SK-N-SH (cell line): Measurements from ENCODE around the gene GLRX5. TPM values are rescaled to one million over a fixed set of nuclear protein-coding genes. Genes with fewer than 3 reads are reported as not detected.

ENCODE experiments used
- CTCF ChIA-PET: fragments of 300-600, 350-600 bp; formaldehyde crosslinking; extraction: SDS; loops from one replicate; lab custom pipeline; 2021; lab: Yijun Ruan, JAX
- POLR2A ChIA-PET: fragments of 350-600 bp; sonication (Branson Sonifier 250); formaldehyde crosslinking; extraction: SDS; loops from one replicate; lab custom pipeline; 2020; ENCODE audit warnings: antibody characterized with exemption, inconsistent platforms; lab: Yijun Ruan, JAX
- DNase-seq: peaks from one replicate; pipeline ENCODE4 v3.0.0; 2012
- H2AFZ ChIP-seq: fragments of 200-600 bp; sonication (generic); 2 replicates; pipeline ENCODE4 v1.8.1; 2016; ENCODE audit warnings: antibody characterized with exemption, mild to moderate bottlenecking, low read depth
- H3F3A ChIP-seq: fragments of 200-600 bp; sonication (generic); replicated peaks from 2 replicates; pipeline ENCODE3; 2016; ENCODE audit warnings: antibody characterized with exemption, mild to moderate bottlenecking; ENCODE audit not compliant: insufficient read depth
- H3K27ac ChIP-seq, 2 experiments: fragments of 200-500 bp in 1 of 2; fragments of 200-600 bp in 1 of 2; sonication (Bioruptor generic) in 1 of 2; sonication (generic), shearing (Covaris generic) in 1 of 2; 2 replicates each; pipeline versions ENCODE4 v1.5.1 to v1.6.1; 2014 to 2016; ENCODE audit warnings: low read depth in 2 of 2, inconsistent platforms in 1 of 2, low read length in 1 of 2, mild to moderate bottlenecking in 1 of 2, mixed read lengths in 1 of 2
- H3K27me3 ChIP-seq: fragments of 200-600 bp; sonication (generic), shearing (Covaris generic); 2 replicates; pipeline ENCODE4 v1.6.1; 2016; ENCODE audit warnings: mixed run types; ENCODE audit not compliant: insufficient read depth
- H3K36me3 ChIP-seq, 2 experiments: fragments of 200-500 bp in 1 of 2; fragments of 200-600 bp in 1 of 2; sonication (Bioruptor generic) in 1 of 2; sonication (generic) in 1 of 2; replicated peaks in 1 of 2; 2 replicates each; pipeline versions ENCODE3 to v1.5.1; 2014 to 2016; ENCODE audit warnings: low read length in 1 of 2, mild to moderate bottlenecking in 1 of 2; ENCODE audit not compliant: insufficient read depth in 2 of 2, control insufficient read depth in 1 of 2
- H3K4me1 ChIP-seq, 2 experiments: fragments of 200-500 bp in 1 of 2; fragments of 200-600 bp in 1 of 2; sonication (Bioruptor generic) in 1 of 2; sonication (generic), shearing (Covaris generic) in 1 of 2; 2 replicates each; pipeline versions ENCODE4 v1.5.1 to v1.6.1; 2014 to 2016; ENCODE audit warnings: low read depth in 1 of 2, low read length in 1 of 2, mixed run types in 1 of 2; ENCODE audit not compliant: insufficient read depth in 2 of 2, control insufficient read depth in 1 of 2
- H3K4me2 ChIP-seq: fragments of 200-600 bp; sonication (generic), shearing (Covaris generic); 2 replicates; pipeline ENCODE4 v1.6.1; 2017; ENCODE audit warnings: mixed run types
- H3K4me3 ChIP-seq, 2 experiments: fragments of 200-500 bp in 1 of 2; fragments of 200-600 bp in 1 of 2; sonication (Bioruptor generic) in 1 of 2; sonication (generic), shearing (Covaris generic) in 1 of 2; 2 replicates each; pipeline versions ENCODE4 v1.5.1 to v1.8.1; 2014 to 2016; ENCODE audit warnings: low read depth in 2 of 2, inconsistent platforms in 1 of 2, low read length in 1 of 2, mild to moderate bottlenecking in 1 of 2, mixed read lengths in 1 of 2, moderate library complexity in 1 of 2
- H3K79me2 ChIP-seq: fragments of 200-600 bp; sonication (generic); 2 replicates; pipeline ENCODE4 v1.8.1; 2017; ENCODE audit warnings: mild to moderate bottlenecking; ENCODE audit not compliant: insufficient read depth
- H3K9ac ChIP-seq: fragments of 200-600 bp; sonication (generic); 2 replicates; pipeline ENCODE4 v1.6.1; 2017; ENCODE audit warnings: mixed run types
- H3K9me2 ChIP-seq: fragments of 200-600 bp; sonication (generic); 2 replicates; pipeline ENCODE4 v1.6.1; 2017; ENCODE audit warnings: mixed run types
- H3K9me3 ChIP-seq: fragments of 200-600 bp; sonication (generic); 2 replicates; pipeline ENCODE4 v1.6.1; 2017; ENCODE audit warnings: mixed run types, mild to moderate bottlenecking, moderate library complexity
- H4K20me1 ChIP-seq: fragments of 200-600 bp; sonication (generic); 2 replicates; pipeline ENCODE4 v1.6.1; 2017; ENCODE audit warnings: mild to moderate bottlenecking, mixed run types; ENCODE audit not compliant: insufficient read depth
- CHD2 ChIP-seq: fragments of 150-350 bp; IDR thresholded peaks from 2 replicates; pipeline ENCODE4 v1.6.1; 2018; ENCODE audit warnings: low read length; ENCODE audit not compliant: partially characterized antibody
- FOSL2 ChIP-seq: IDR thresholded peaks from 2 replicates; pipeline ENCODE4 v1.4.0; 2012; ENCODE audit warnings: low read depth, mild to moderate bottlenecking, moderate library complexity, borderline replicate concordance
- GABPA ChIP-seq: IDR thresholded peaks from 2 replicates; pipeline ENCODE4 v1.4.0; 2012; ENCODE audit warnings: low read depth, mild to moderate bottlenecking
- IRF3 ChIP-seq: fragments of 150-350 bp; IDR thresholded peaks from 2 replicates; pipeline ENCODE4 v1.6.1; 2016; ENCODE audit warnings: mild to moderate bottlenecking, low read depth, low read length
- MEF2A ChIP-seq: IDR thresholded peaks from 2 replicates; pipeline ENCODE4 v1.4.0; 2012; ENCODE audit warnings: low read depth, borderline replicate concordance
- MXI1 ChIP-seq: IDR thresholded peaks from 2 replicates; pipeline ENCODE4 v1.6.1; 2012; ENCODE audit warnings: mild to moderate bottlenecking, low read depth, low read length, improper control_type of control experiment
- RFX5 ChIP-seq: IDR thresholded peaks from 2 replicates; pipeline ENCODE4 v1.6.1; 2012; ENCODE audit warnings: mild to moderate bottlenecking, improper control_type of control experiment, low read length
- RXRA ChIP-seq: IDR thresholded peaks from 2 replicates; pipeline ENCODE4 v1.4.0; 2012; ENCODE audit warnings: low read depth, mild to moderate bottlenecking, borderline replicate concordance
- SIN3A ChIP-seq: IDR thresholded peaks from 2 replicates; pipeline ENCODE4 v1.6.1; 2012; ENCODE audit warnings: low read depth, mild to moderate bottlenecking, low read length, moderate library complexity, borderline replicate concordance
- TAF1 ChIP-seq: IDR thresholded peaks from 2 replicates; pipeline ENCODE4 v1.6.1; 2012; ENCODE audit warnings: low read depth, mild to moderate bottlenecking, low read length, moderate library complexity, borderline replicate concordance
- TEAD4 ChIP-seq: IDR thresholded peaks from 2 replicates; pipeline ENCODE4 v1.4.0; 2012; ENCODE audit warnings: mild to moderate bottlenecking, borderline replicate concordance; ENCODE audit not compliant: insufficient read depth
- YY1 ChIP-seq: IDR thresholded peaks from 2 replicates; pipeline ENCODE4 v1.4.0; 2012; ENCODE audit warnings: low read depth, mild to moderate bottlenecking
- WGBS: methylation state at CpG from one replicate; pipeline ENCODE4 v1.1.6; 2017; ENCODE audit warnings: low lambda C conversion rate; 5-methylcytosine and 5-hydroxymethylcytosine counted together
- polyA plus RNA-seq, 3 experiments: library from polyadenylated mRNA; depleted of rRNA; stranded (reverse); fragments of >200 nt; gene quantifications; 2 replicates each; pipeline ENCODE4 v1.2.3, GENCODE V29; 2012
- TF ChIP-seq, protein P1 (sequence below): fragments of 200-600 bp; sonication (generic); IDR thresholded peaks from 2 replicates; pipeline ENCODE4 v1.6.1; 2017; ENCODE audit warnings: antibody characterized with exemption, mild to moderate bottlenecking, moderate library complexity

GLRX5 gene
- polyA plus RNA-seq, 1 of the 3 experiments (the other 2 are of a cell fraction) = 29.1 TPM

DNA sequence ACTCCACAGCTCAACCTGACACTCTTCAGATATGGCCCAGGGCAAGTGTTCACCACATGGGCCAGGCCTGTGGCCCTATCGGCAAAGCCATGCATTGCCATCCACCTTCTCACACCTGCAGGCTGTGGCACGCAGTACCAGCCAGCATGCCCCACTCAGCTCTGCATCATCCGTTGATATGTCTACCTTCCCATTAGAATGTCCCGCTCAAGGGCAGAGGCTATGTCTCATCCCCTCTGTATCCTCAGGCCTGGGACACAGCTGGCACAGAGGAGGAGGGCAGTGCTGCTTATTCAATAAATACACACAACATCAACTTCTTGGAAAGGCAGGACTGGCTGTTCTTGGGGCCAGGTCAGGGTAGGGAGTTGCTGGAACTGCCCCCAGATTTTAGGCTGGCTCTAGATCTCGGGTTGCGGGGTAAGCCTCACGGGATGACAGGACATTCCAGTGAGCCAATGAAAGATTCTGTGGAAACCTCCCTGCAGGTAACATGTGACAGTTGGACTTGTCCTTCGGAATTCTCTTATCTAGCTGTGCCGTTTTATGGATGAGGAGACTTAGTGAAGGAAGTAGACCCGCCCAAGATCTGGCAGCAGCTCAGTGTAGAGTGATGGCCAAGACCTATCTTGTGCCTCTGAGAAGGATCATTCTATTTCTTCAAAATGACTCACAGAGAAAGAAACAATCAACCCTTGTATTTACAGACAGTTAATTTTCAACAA, 44.0 kb upstream of the GLRX5 start:
- no peaks in the 10 kb centered on the region for H3K36me3 ChIP-seq
- H3F3A ChIP-seq = no peaks in the 10 kb centered on the region
- no peak overlapping the region for H3K4me2 ChIP-seq
- H3K27ac ChIP-seq = no peak overlapping the region
- no peak for DNase-seq
- no peaks in the 10 kb centered on the region for H4K20me1 ChIP-seq
- no peaks in the 10 kb centered on the region for H3K27me3 ChIP-seq
- H3K4me3 ChIP-seq = no peak overlapping the region
- no peak overlapping the region for H3K9ac ChIP-seq
- H3K79me2 ChIP-seq = no peaks in the 10 kb centered on the region; the same call in 1 of the 2 replicates
- CTCF ChIA-PET = interaction anchor here (0.9 to 1.8 kb wide), 5 partner anchors 25 to 283 kb away, joined by 3 to 6 read pairs (median 4); partner anchors contain the start of gene SYNE3
- TF ChIP-seq RXRA (no peak), CHD2 (no peak), GABPA (no peak), TEAD4 (no peak), YY1 (no peak), SIN3A (no peak), RFX5 (no peak), MEF2A (no peak), TAF1 (no peak), MXI1 (no peak), IRF3 (no peak), FOSL2 (no peak)
- TF ChIP-seq, protein P1, sequence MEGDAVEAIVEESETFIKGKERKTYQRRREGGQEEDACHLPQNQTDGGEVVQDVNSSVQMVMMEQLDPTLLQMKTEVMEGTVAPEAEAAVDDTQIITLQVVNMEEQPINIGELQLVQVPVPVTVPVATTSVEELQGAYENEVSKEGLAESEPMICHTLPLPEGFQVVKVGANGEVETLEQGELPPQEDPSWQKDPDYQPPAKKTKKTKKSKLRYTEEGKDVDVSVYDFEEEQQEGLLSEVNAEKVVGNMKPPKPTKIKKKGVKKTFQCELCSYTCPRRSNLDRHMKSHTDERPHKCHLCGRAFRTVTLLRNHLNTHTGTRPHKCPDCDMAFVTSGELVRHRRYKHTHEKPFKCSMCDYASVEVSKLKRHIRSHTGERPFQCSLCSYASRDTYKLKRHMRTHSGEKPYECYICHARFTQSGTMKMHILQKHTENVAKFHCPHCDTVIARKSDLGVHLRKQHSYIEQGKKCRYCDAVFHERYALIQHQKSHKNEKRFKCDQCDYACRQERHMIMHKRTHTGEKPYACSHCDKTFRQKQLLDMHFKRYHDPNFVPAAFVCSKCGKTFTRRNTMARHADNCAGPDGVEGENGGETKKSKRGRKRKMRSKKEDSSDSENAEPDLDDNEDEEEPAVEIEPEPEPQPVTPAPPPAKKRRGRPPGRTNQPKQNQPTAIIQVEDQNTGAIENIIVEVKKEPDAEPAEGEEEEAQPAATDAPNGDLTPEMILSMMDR = no peak
- TF ChIP-seq, all 33 proteins: peak for 0
- Histone ChIP-seq H2AFZ (no peak overlapping the region), H3K9me3 (no peaks in the 10 kb centered on the region), H3K4me1 (peaks cover 0 to 15% of the 10 kb centered on the region in 2 experiments; a peak in 1 of 4 replicates), H3K9me2 (no peaks in the 10 kb centered on the region)
- POLR2A ChIA-PET = interaction anchor here (0.9 kb wide), 1 partner anchor 9 kb away, joined by 4 read pairs; no protein-coding TSS in a partner anchor
- 89% methylated on average over 10 of the region's 10 CpGs for WGBS
